ENCODE measurements around the gene OR2C1. TPM values are rescaled to one million over a fixed set of nuclear protein-coding genes. Genes with fewer than 3 reads are reported as not detected.

Gene OR2C1
- total RNA-seq, 1 experiment from 2014 or later, result not detected

DNA sequence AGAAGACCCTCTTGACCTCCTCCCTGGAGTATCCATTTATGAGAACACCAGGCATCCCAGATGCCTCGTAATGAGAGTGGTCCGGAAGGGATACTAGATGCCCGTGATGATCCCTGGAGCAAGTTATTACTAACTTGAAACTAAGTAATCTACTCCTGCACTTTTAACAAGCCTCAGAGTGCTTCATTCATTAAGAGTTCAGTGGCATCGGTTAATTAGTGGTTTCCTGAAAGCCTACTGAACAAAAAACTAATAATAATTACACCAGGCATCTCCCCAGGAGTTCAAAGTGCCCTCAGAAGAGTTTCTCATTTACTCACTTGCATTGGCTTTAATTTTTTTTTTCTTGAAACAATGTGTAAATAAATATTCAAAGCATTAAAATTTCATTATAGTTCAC, 28.2 kb upstream of the OR2C1 start:
- H3K14ac ChIP-seq (ENCODE audit: insufficient read depth, low read length), result no peak overlapping the region

More for the DNA sequence above, 28.2 kb upstream of the OR2C1 start:
- Histone ChIP-seq H3K56ac (ENCODE audit: insufficient read length, low read depth, low read length) (no peak overlapping the region), H3K18ac (ENCODE audit: insufficient read length, low read depth, low read length) (no peak overlapping the region), H3K4me1 (ENCODE audit: insufficient read depth, low read length) (no peaks in the 10 kb centered on the region), H3K23ac (ENCODE audit: insufficient read length, low read depth, low read length) (no peak overlapping the region), H3K4me2 (ENCODE audit: insufficient read depth, insufficient read length, low read length) (no peak overlapping the region), H2AK5ac (ENCODE audit: insufficient read length, low read length) (no peak overlapping the region), H2AFZ (ENCODE audit: low read length) (no peak overlapping the region), H3K9me3 (ENCODE audit: control insufficient read depth, low read depth, low read length) (peaks cover 12% of the 10 kb centered on the region), H2BK5ac (ENCODE audit: insufficient read length, low read length) (no peak overlapping the region), H3K79me2 (ENCODE audit: insufficient read depth, low read length) (no peaks in the 10 kb centered on the region), H3K9ac (ENCODE audit: extremely low read depth, insufficient read length, low read length) (no peak overlapping the region), H3K27ac (ENCODE audit: insufficient read length, low read depth, low read length) (no peak overlapping the region), H3K27me3 (ENCODE audit: insufficient read depth, low read length) (no peaks in the 10 kb centered on the region), H4K91ac (ENCODE audit: insufficient read length, low read depth, low read length) (no peak overlapping the region), H4K20me1 (ENCODE audit: control insufficient read depth, insufficient read depth, insufficient read length) (no peaks in the 10 kb centered on the region), H2BK12ac (ENCODE audit: insufficient read length, low read depth, low read length) (no peak overlapping the region), H2BK15ac (ENCODE audit: low read depth, low read length) (no peak overlapping the region), H4K5ac (ENCODE audit: insufficient read length, low read depth, low read length) (no peak overlapping the region), H2BK120ac (ENCODE audit: low read depth, low read length, poor library complexity, severe bottlenecking) (no peak overlapping the region), H3T11ph (ENCODE audit: low read length) (no peak overlapping the region), H4K8ac (replicated peaks; ENCODE audit: insufficient read length, low read depth, low read length) (no peak overlapping the region), H3K79me1 (ENCODE audit: insufficient read depth, low read depth, low read length, poor library complexity, severe bottlenecking) (no peaks in the 10 kb centered on the region), H2BK20ac (ENCODE audit: low read depth, low read length, poor library complexity, severe bottlenecking) (no peak overlapping the region), H3K23me2 (ENCODE audit: insufficient read length, low read depth, low read length, poor library complexity, severe bottlenecking) (no peaks in the 10 kb centered on the region), H3K4ac (ENCODE audit: low read depth, low read length) (no peak overlapping the region)
- WGBS (ENCODE audit: extremely low coverage, insufficient read length, low lambda C conversion rate), result no CpG with 5 or more reads among the region's 4 CpGs
- Mint-ChIP-seq H3K36me3 (ENCODE audit: insufficient read depth in 1 of 3, low read depth in 3 of 3) (no peaks in the 10 kb centered on the region; a peak in 2 of 7 replicates), H3K27me3 (ENCODE audit: low read depth) (peaks cover 13% of the 10 kb centered on the region), H3K27ac (no peak overlapping the region), H3K4me1 (no peaks in the 10 kb centered on the region), H3K4me3 (no peak overlapping the region), H3K9me3 (peaks cover 50% of the 10 kb centered on the region in 2 experiments)
- DNase-seq, result no peak
- TF ChIP-seq, protein P1, sequence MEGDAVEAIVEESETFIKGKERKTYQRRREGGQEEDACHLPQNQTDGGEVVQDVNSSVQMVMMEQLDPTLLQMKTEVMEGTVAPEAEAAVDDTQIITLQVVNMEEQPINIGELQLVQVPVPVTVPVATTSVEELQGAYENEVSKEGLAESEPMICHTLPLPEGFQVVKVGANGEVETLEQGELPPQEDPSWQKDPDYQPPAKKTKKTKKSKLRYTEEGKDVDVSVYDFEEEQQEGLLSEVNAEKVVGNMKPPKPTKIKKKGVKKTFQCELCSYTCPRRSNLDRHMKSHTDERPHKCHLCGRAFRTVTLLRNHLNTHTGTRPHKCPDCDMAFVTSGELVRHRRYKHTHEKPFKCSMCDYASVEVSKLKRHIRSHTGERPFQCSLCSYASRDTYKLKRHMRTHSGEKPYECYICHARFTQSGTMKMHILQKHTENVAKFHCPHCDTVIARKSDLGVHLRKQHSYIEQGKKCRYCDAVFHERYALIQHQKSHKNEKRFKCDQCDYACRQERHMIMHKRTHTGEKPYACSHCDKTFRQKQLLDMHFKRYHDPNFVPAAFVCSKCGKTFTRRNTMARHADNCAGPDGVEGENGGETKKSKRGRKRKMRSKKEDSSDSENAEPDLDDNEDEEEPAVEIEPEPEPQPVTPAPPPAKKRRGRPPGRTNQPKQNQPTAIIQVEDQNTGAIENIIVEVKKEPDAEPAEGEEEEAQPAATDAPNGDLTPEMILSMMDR (conservative IDR thresholded peaks at IDR 0.05), result no peak

All from H9 (cell line).